ENCODE data around the gene ADCY1.

GRCh38 chr7:45660201-45660900, 86.2 kb downstream of the ADCY1 start:
- TF ChIP-seq CTCF (IDR thresholded peaks at IDR 0.05; ENCODE audit: low read depth, low read length) = no peak
- TF ChIP-seq EZH2phosphoT487 (IDR thresholded peaks at IDR 0.05; ENCODE audit: low read depth) = no peak

All from OCI-LY3 (cell line).